Fibroblast of pulmonary artery (primary cell): Measurements from ENCODE around the gene WT1.

ENCODE experiments used
- DNase-seq: peaks from one replicate; pipeline ENCODE4 v3.0.0-alpha.2; 2010; ENCODE audit warnings: low read depth
- H3K4me3 ChIP-seq: replicated peaks from 2 replicates; pipeline ENCODE4 v1.5.1; 2011; ENCODE audit warnings: low read depth, mild to moderate bottlenecking, control low read depth, low read length, moderate library complexity
- TF ChIP-seq, protein P1 (sequence below): IDR thresholded peaks from 2 replicates; pipeline ENCODE4 v1.5.1; 2011; ENCODE audit warnings: mild to moderate bottlenecking, control low read depth, low read length, inconsistent platforms; ENCODE audit errors: missing control alignments

The WT1 gene

DNA sequence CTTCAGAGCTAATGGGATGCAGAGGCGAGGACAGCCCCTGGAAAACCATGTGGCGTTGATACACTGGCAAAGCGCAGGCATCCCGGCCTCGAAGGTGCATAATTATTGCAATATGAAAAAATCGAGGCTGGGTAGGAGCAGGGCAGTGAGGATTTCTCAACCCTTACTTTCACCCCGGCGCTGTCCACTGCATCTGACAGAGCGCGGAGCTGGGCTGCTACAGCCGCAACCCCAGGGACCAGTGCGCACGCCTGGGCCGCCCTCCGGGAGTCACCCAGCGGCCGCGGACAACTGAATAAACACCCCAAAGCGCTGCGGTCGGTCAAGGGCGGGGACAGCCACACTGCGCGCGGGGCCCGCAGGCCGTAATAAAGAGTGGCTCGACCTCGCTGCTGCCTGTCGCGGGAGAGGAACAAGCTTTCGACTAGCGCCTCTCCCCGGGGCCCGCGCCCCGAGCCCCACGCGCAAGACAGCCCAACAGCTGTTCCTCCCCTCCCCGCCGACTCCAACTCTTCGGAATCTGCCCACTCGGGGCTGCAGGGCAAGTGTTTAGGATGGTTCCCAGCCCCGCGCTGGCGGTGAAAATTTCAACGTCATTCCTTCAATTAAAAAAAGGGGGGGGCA is 3.6 kb upstream of the WT1 start:
- peak; percentile 63 for DNase-seq
- TF ChIP-seq, protein P1, sequence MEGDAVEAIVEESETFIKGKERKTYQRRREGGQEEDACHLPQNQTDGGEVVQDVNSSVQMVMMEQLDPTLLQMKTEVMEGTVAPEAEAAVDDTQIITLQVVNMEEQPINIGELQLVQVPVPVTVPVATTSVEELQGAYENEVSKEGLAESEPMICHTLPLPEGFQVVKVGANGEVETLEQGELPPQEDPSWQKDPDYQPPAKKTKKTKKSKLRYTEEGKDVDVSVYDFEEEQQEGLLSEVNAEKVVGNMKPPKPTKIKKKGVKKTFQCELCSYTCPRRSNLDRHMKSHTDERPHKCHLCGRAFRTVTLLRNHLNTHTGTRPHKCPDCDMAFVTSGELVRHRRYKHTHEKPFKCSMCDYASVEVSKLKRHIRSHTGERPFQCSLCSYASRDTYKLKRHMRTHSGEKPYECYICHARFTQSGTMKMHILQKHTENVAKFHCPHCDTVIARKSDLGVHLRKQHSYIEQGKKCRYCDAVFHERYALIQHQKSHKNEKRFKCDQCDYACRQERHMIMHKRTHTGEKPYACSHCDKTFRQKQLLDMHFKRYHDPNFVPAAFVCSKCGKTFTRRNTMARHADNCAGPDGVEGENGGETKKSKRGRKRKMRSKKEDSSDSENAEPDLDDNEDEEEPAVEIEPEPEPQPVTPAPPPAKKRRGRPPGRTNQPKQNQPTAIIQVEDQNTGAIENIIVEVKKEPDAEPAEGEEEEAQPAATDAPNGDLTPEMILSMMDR, result no peak
- H3K4me3 ChIP-seq, result peak overlapping the region; percentile 43

DNA sequence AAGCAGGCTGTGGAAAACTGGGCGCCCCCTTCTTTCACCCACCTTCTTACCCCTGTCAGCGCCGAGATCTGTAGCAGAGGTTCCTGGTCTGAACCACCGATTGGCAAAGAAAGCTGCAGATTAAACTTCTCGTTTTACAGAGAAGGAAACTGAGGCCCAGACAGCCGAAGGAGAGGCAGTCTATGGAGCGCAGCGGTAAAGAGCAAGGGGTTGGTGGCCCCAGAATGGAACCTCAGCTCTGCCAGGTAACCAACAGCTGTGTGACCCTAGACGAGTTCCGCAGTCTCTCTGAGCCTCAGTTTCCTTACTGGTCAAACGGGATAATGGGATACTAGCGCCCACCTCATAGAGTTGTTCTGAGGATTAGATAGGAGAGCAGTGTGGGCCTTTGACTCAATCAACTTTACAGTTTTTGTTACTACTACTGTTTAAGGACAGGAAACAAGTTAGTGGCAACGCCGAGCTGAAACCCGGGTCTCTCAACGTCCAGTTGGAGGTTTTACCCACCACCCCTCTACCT is 3.1 kb upstream of the WT1 start:
- peak overlapping the region; percentile 72 for H3K4me3 ChIP-seq
- TF ChIP-seq, protein P1, result no peak

DNA sequence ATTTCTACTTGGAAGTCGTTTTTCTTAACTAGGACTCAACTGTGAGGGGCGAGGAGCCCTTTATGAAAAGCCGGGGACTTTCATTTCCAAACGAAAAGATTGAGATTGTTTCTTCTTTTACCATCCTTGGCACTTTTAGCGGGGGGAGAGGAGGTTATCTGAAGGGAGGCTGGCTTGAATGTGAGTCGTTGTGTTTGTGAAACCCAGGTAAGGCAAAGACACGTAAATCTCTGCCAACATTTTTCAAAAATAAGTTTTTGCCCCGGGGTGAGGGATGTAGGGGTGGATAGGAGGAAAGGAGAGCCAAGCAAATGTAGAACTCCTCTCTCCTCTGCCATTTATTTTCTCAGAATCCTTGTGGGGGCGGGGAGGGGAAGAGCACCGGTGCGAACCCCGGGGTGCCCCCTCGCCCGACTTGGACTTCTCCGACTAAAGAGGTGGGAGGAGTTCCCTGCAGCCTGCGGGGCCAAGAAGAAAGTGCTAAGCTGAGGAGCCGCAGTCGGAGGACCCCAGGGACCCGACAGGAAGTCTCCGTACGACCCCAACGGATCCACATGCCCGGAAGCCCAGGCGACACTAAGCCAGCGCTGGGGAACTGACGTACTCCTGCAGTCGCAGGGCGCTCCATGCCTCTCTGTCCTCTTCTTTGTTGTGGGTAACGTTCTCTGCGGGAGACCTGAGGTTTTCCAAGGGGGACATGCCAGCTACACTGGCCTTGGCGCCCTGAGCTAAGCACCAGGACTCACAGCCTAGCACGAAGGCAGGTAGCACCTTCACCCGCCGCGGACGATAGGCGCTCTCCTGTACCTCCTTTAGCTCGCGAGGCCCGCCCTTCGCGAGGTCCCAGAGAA is 2.4 kb upstream of the WT1 start:
- TF ChIP-seq, protein P1, result no peak
- no peak for DNase-seq
- H3K4me3 ChIP-seq, result peak overlapping the region; percentile 72

More for the DNA sequence above, 3.1 kb upstream of the WT1 start:
- no peak for DNase-seq

DNA sequence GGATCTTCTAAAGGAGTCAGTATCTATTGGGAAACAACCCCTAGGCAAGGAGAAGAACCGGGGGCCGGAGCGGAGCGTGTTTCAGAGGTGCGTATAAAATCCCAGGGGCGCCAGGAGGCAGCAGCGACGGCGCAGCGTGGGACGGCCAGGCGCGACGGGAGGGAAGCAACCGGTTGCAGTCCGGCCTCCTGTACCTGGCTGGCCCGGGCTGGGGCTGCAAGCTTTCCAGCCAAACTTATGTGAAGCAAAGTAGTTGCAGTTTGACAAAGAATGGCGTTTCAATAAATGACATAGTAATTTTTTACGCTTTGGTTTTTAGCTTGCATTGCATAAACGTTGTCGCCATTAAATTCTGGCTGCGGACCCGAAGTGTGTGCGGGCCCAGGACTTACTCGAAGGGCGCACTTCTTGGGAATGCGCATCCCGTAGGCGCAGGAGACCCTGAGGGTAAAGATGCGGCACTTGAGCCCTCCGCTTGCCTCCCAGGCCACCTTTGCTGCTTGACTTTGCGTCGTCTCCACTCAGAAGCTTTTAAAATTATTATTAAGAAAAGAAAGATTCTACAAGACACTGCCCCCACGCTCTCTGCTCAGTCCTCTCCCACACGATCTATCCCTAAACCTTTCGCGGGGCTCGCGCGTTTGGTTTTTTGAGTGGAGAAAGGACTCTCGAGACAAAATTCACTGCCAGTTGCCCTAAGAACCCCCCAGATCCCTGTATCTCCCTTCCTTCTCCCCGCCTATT is 1.6 kb upstream of the WT1 start:
- DNase-seq, result no peak

DNA sequence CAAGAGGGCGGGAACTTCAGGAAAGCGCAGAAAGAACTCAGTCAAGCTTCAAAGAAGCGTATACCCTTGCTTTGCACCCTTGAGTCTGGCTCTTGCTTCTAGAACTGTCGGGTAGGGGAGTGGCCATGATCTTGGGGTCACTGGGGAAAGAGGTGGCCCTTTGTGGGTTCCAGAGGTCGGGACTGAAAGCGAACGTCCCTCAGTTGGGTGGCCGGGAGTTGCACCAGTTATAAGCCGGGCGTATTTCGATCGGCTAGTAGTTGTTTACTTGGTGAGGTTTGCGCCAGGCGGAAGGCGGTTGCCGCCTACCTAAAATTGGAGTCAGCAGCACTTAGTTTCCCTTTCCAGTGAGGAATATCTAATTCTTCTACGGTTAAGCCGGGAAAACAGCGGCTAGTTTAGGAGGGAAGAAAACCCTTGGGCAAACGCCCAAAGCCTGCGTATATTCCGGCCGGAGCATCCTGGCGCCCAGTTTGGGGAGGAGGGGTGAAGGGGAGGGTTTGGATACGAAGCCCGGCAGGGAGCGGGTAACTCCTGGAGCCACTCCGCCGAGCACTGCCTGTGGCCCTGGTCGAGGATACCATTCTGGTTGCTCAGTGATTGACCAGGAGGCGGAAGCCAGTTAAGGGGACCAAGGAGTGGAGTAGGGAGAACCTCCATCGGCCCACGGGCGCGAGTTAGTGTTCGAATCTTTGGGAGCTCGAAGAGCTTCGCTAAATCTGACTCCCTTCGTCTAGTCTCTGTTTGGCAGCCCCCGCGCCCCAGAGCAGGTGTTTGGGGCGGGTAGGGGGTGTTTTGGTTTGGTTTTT is 807 bp upstream of the WT1 start:
- peak; percentile 76 for DNase-seq
- TF ChIP-seq, protein P1, result no peak

More for the DNA sequence above, 1.6 kb upstream of the WT1 start:
- peak overlapping the region; percentile 72 for H3K4me3 ChIP-seq
- TF ChIP-seq, protein P1, result no peak

DNA sequence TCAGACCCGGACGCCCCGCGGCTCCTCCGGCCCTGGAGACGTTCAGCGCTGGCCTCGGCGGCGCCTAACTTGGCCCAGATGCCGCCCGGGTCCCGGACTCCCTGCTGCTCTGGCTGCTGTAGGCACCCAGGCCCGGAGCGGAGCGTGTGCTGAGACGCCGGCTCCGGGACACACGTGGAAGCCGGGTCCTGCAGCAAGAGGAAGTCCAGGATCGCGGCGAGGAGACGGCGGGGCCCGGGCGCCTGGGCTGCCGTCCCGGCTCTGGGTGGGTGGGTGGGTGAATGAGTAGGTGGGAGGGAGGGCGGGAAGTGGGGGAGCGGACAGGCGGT is 223 bp downstream of the WT1 start:
- peak overlapping the region; percentile 72 for H3K4me3 ChIP-seq
- TF ChIP-seq, protein P1, result no peak
- peak; percentile 66 for DNase-seq

More for the DNA sequence above, 807 bp upstream of the WT1 start:
- peak overlapping the region; percentile 72 for H3K4me3 ChIP-seq
